ENCODE measurements around the gene OAT.
"Not testable (repeated sequence)": the region's sequence is repeated elsewhere in the genome, so short reads cannot be mapped to it uniquely, and the experiment has no call there.

Gene OAT

GRCh38 chr10:124446830-124447750 lies 28.4 kb upstream of the OAT start:
- no peak for DNase-seq

- DNase-seq: not testable (repeated sequence)
Measured at GRCh38 chr10:124441694-124442093, 23.0 kb upstream of the OAT start.

- no peak for DNase-seq
Measured at GRCh38 chr10:124436191-124436638, 17.5 kb upstream of the OAT start.

GRCh38 chr10:124435683-124436082 lies 17.0 kb upstream of the OAT start:
- DNase-seq: not testable (repeated sequence)

- DNase-seq: no peak
Measured at GRCh38 chr10:124433461-124433860, 14.7 kb upstream of the OAT start.

GRCh38 chr10:124430077-124430476 lies 11.4 kb upstream of the OAT start:
- DNase-seq: no peak

- DNase-seq: no peak
Measured at GRCh38 chr10:124429576-124429975, 10.9 kb upstream of the OAT start.

GRCh38 chr10:124428207-124428777 lies 9.6 kb upstream of the OAT start:
- DNase-seq: no peak

- no peak for DNase-seq
Measured at GRCh38 chr10:124425227-124425962, 6.7 kb upstream of the OAT start.

- DNase-seq: no peak
Measured at GRCh38 chr10:124423813-124424212, 5.1 kb upstream of the OAT start.

GRCh38 chr10:124422742-124423141 lies 4.0 kb upstream of the OAT start:
- DNase-seq: no peak

- no peak for DNase-seq
Measured at GRCh38 chr10:124420254-124420653, 1.5 kb upstream of the OAT start.

GRCh38 chr10:124419635-124420034 lies 912 bp upstream of the OAT start:
- no peak for DNase-seq

GRCh38 chr10:124417895-124418725 lies 613 bp downstream of the OAT start:
- no peak for DNase-seq

- DNase-seq: no peak
Measured at GRCh38 chr10:124416733-124417132, 2.0 kb downstream of the OAT start.

- DNase-seq: no peak
Measured at GRCh38 chr10:124415210-124415609, 3.5 kb downstream of the OAT start.

GRCh38 chr10:124414076-124414475 lies 4.6 kb downstream of the OAT start:
- no peak for DNase-seq

- no peak for DNase-seq
Measured at GRCh38 chr10:124409696-124410095, 9.0 kb downstream of the OAT start.

- no peak for DNase-seq
Measured at GRCh38 chr10:124408357-124408756, 10.4 kb downstream of the OAT start.

- DNase-seq: no peak
Measured at GRCh38 chr10:124407456-124407855, 11.3 kb downstream of the OAT start.

- DNase-seq: no peak
Measured at GRCh38 chr10:124403548-124403947, 15.2 kb downstream of the OAT start.

- no peak for DNase-seq
Measured at GRCh38 chr10:124402273-124402672, 16.4 kb downstream of the OAT start.

- DNase-seq: no peak
Measured at GRCh38 chr10:124401633-124402032, 17.1 kb downstream of the OAT start.
